Measurements from ENCODE around the gene SH3RF3.

- no peak for TF ChIP-seq CTCF (IDR thresholded peaks at IDR 0.05)
- no peak for TF ChIP-seq POLR2A (IDR thresholded peaks at IDR 0.05)
- no peak for TF ChIP-seq POLR2AphosphoS5 (IDR thresholded peaks at IDR 0.05)
Measured at GRCh38 chr2:109200616-109201464, 71.8 kb downstream of the SH3RF3 start.

All from upper lobe of left lung (tissue), 4 donors.